ENCODE data around the gene XRCC4.
A peak's percentile ranks its signal among the peaks of the same experiment; 100 is the strongest.

The XRCC4 gene

GRCh38 chr5:83377131-83377865 lies 300.0 kb downstream of the XRCC4 start:
- WGBS, 2 donors (ENCODE audit: extremely low coverage in 2 of 2, insufficient read length in 2 of 2, insufficient replicate concordance in 1 of 2), result no CpG with 5 or more reads among the region's 3 CpGs
- Histone ChIP-seq H3K27me3 (ENCODE audit: control insufficient read depth in 3 of 3, insufficient read depth in 3 of 3, low read depth in 1 of 3, low read length in 3 of 3) (no peaks in the 10 kb centered on the region), H4K91ac (ENCODE audit: low read depth, low read length, poor library complexity) (no peak overlapping the region), H3K9me3 (replicated peaks in 1 of 2; ENCODE audit: control insufficient read depth in 2 of 2, insufficient read depth in 1 of 2, low read depth in 1 of 2, low read length in 2 of 2) (no peaks in the 10 kb centered on the region), H2AFZ (ENCODE audit: low read length) (no peak overlapping the region), H3K23ac (ENCODE audit: low read depth, low read length, poor library complexity) (no peak overlapping the region), H3K14ac (ENCODE audit: low read length) (no peak overlapping the region), H3K36me3 (replicated peaks in 1 of 2; ENCODE audit: control insufficient read depth in 2 of 2, insufficient read depth in 2 of 2, low read length in 2 of 2) (no peaks in the 10 kb centered on the region), H2BK5ac (ENCODE audit: low read length) (no peak overlapping the region), H2BK15ac (ENCODE audit: low read length) (no peak overlapping the region), H2AK5ac (ENCODE audit: low read depth, low read length) (no peak overlapping the region), H4K8ac (ENCODE audit: low read depth, low read length) (no peak overlapping the region), H3K9ac (ENCODE audit: low read depth, low read length, poor library complexity) (no peak overlapping the region), H2BK12ac (ENCODE audit: low read length) (no peak overlapping the region), H2BK120ac (ENCODE audit: low read depth, low read length) (no peak overlapping the region), H3K4me2 (ENCODE audit: insufficient read depth, low read length, poor library complexity, severe bottlenecking) (no peak overlapping the region), H3K4me3 (ENCODE audit: low read length in 2 of 2) (no peak overlapping the region), H3K4me1 (ENCODE audit: control insufficient read depth in 2 of 2, insufficient read depth in 1 of 2, low read depth in 1 of 2, low read length in 2 of 2) (peaks cover under 1 to 4% of the 10 kb centered on the region in 2 donors), H3K27ac (replicated peaks; ENCODE audit: low read length) (no peak overlapping the region), H3K18ac (ENCODE audit: low read length) (no peak overlapping the region), H3K79me1 (ENCODE audit: low read depth, low read length) (no peaks in the 10 kb centered on the region), H3K4ac (ENCODE audit: low read length) (no peak overlapping the region)
- DNase-seq (ENCODE audit: low spot score), result no peak

- Histone ChIP-seq H4K91ac (ENCODE audit: low read depth, low read length, poor library complexity) (no peak overlapping the region), H3K36me3 (replicated peaks in 1 of 2; ENCODE audit: control insufficient read depth in 2 of 2, insufficient read depth in 2 of 2, low read length in 2 of 2) (no peaks in the 10 kb centered on the region), H3K27me3 (ENCODE audit: control insufficient read depth in 3 of 3, insufficient read depth in 3 of 3, low read depth in 1 of 3, low read length in 3 of 3) (no peaks in the 10 kb centered on the region), H2BK12ac (ENCODE audit: low read length) (no peak overlapping the region), H4K8ac (ENCODE audit: low read depth, low read length) (no peak overlapping the region), H2AK5ac (ENCODE audit: low read depth, low read length) (no peak overlapping the region), H3K4me3 (ENCODE audit: low read length in 2 of 2) (no peak overlapping the region), H3K23ac (ENCODE audit: low read depth, low read length, poor library complexity) (no peak overlapping the region), H3K79me1 (ENCODE audit: low read depth, low read length) (no peaks in the 10 kb centered on the region), H3K18ac (ENCODE audit: low read length) (no peak overlapping the region), H3K9me3 (replicated peaks in 1 of 2; ENCODE audit: control insufficient read depth in 2 of 2, insufficient read depth in 1 of 2, low read depth in 1 of 2, low read length in 2 of 2) (no peaks in the 10 kb centered on the region), H3K9ac (ENCODE audit: low read depth, low read length, poor library complexity) (no peak overlapping the region), H3K4me1 (ENCODE audit: control insufficient read depth in 2 of 2, insufficient read depth in 1 of 2, low read depth in 1 of 2, low read length in 2 of 2) (no peaks in the 10 kb centered on the region), H2BK120ac (ENCODE audit: low read depth, low read length) (no peak overlapping the region), H3K14ac (ENCODE audit: low read length) (no peak overlapping the region), H2BK15ac (ENCODE audit: low read length) (no peak overlapping the region), H2AFZ (ENCODE audit: low read length) (no peak overlapping the region), H3K27ac (replicated peaks; ENCODE audit: low read length) (no peak overlapping the region), H3K4ac (ENCODE audit: low read length) (no peak overlapping the region), H3K4me2 (ENCODE audit: insufficient read depth, low read length, poor library complexity, severe bottlenecking) (no peak overlapping the region), H2BK5ac (ENCODE audit: low read length) (no peak overlapping the region)
- no peak for DNase-seq (ENCODE audit: low spot score)
- WGBS, 2 donors (ENCODE audit: extremely low coverage in 2 of 2, insufficient read length in 2 of 2, insufficient replicate concordance in 1 of 2), result no CpG with 5 or more reads among the region's 7 CpGs
Observed at GRCh38 chr5:83378624-83379289, 301.4 kb downstream of the XRCC4 start.

- Histone ChIP-seq H3K4ac (ENCODE audit: low read length) (no peak overlapping the region), H3K9ac (ENCODE audit: low read depth, low read length, poor library complexity) (no peak overlapping the region)
- WGBS, 2 donors (ENCODE audit: extremely low coverage in 2 of 2, insufficient read length in 2 of 2, insufficient replicate concordance in 1 of 2), result no CpG with 5 or more reads among the region's 4 CpGs
Observed at GRCh38 chr5:83385812-83386211, 308.5 kb downstream of the XRCC4 start.

GRCh38 chr5:83387041-83387440 lies 309.7 kb downstream of the XRCC4 start:
- H4K8ac ChIP-seq (ENCODE audit: low read depth, low read length), result no peak overlapping the region
- no peak overlapping the region for H3K23ac ChIP-seq (ENCODE audit: low read depth, low read length, poor library complexity)
- no peaks in the 10 kb centered on the region for H3K9me3 ChIP-seq (replicated peaks in 1 of 2; ENCODE audit: control insufficient read depth in 2 of 2, insufficient read depth in 1 of 2, low read depth in 1 of 2, low read length in 2 of 2)
- H3K4me2 ChIP-seq (ENCODE audit: insufficient read depth, low read length, poor library complexity, severe bottlenecking), result no peak overlapping the region
- H3K36me3 ChIP-seq (replicated peaks in 1 of 2; ENCODE audit: control insufficient read depth in 2 of 2, insufficient read depth in 2 of 2, low read length in 2 of 2), result no peaks in the 10 kb centered on the region
- no peak overlapping the region for H3K4ac ChIP-seq (ENCODE audit: low read length)
- H2AFZ ChIP-seq (ENCODE audit: low read length), result peak overlapping the region; percentile 38
- H3K9ac ChIP-seq (ENCODE audit: low read depth, low read length, poor library complexity), result no peak overlapping the region
- WGBS, 2 donors (ENCODE audit: extremely low coverage in 2 of 2, insufficient read length in 2 of 2, insufficient replicate concordance in 1 of 2), result no CpG with 5 or more reads among the region's 2 CpGs
- no peak overlapping the region for H3K18ac ChIP-seq (ENCODE audit: low read length)
- no peak overlapping the region for H2AK5ac ChIP-seq (ENCODE audit: low read depth, low read length)
- H2BK5ac ChIP-seq (ENCODE audit: low read length), result no peak overlapping the region
- no peaks in the 10 kb centered on the region for H3K27me3 ChIP-seq (ENCODE audit: control insufficient read depth in 3 of 3, insufficient read depth in 3 of 3, low read depth in 1 of 3, low read length in 3 of 3)
- H3K79me1 ChIP-seq (ENCODE audit: low read depth, low read length), result no peaks in the 10 kb centered on the region
- H3K4me3 ChIP-seq (ENCODE audit: low read length in 2 of 2), result no peak overlapping the region
- no peak overlapping the region for H2BK12ac ChIP-seq (ENCODE audit: low read length)
- no peak overlapping the region for H3K27ac ChIP-seq (replicated peaks; ENCODE audit: low read length)
- H2BK15ac ChIP-seq (ENCODE audit: low read length), result no peak overlapping the region
- H3K14ac ChIP-seq (ENCODE audit: low read length), result no peak overlapping the region
- H2BK120ac ChIP-seq (ENCODE audit: low read depth, low read length), result no peak overlapping the region
- no peak overlapping the region for H4K91ac ChIP-seq (ENCODE audit: low read depth, low read length, poor library complexity)
- H3K4me1 ChIP-seq (ENCODE audit: control insufficient read depth in 2 of 2, insufficient read depth in 1 of 2, low read depth in 1 of 2, low read length in 2 of 2), result no peaks in the 10 kb centered on the region
- no peak for DNase-seq (ENCODE audit: low spot score)

More at GRCh38 chr5:83385812-83386211, 308.5 kb downstream of the XRCC4 start:
- no peaks in the 10 kb centered on the region for H3K4me1 ChIP-seq (ENCODE audit: control insufficient read depth in 2 of 2, insufficient read depth in 1 of 2, low read depth in 1 of 2, low read length in 2 of 2)
- H2BK120ac ChIP-seq (ENCODE audit: low read depth, low read length), result no peak overlapping the region
- H3K36me3 ChIP-seq (replicated peaks in 1 of 2; ENCODE audit: control insufficient read depth in 2 of 2, insufficient read depth in 2 of 2, low read length in 2 of 2), result no peaks in the 10 kb centered on the region
- no peak overlapping the region for H3K27ac ChIP-seq (replicated peaks; ENCODE audit: low read length)
- no peak overlapping the region for H2BK5ac ChIP-seq (ENCODE audit: low read length)
- no peak overlapping the region for H2BK12ac ChIP-seq (ENCODE audit: low read length)
- H3K9me3 ChIP-seq (replicated peaks in 1 of 2; ENCODE audit: control insufficient read depth in 2 of 2, insufficient read depth in 1 of 2, low read depth in 1 of 2, low read length in 2 of 2), result no peaks in the 10 kb centered on the region
- no peak overlapping the region for H3K18ac ChIP-seq (ENCODE audit: low read length)
- H2AFZ ChIP-seq (ENCODE audit: low read length), result no peak overlapping the region
- H4K91ac ChIP-seq (ENCODE audit: low read depth, low read length, poor library complexity), result no peak overlapping the region
- H3K79me1 ChIP-seq (ENCODE audit: low read depth, low read length), result no peaks in the 10 kb centered on the region
- no peak overlapping the region for H3K4me2 ChIP-seq (ENCODE audit: insufficient read depth, low read length, poor library complexity, severe bottlenecking)
- H4K8ac ChIP-seq (ENCODE audit: low read depth, low read length), result no peak overlapping the region
- no peaks in the 10 kb centered on the region for H3K27me3 ChIP-seq (ENCODE audit: control insufficient read depth in 3 of 3, insufficient read depth in 3 of 3, low read depth in 1 of 3, low read length in 3 of 3)
- no peak for DNase-seq (ENCODE audit: low spot score)
- no peak overlapping the region for H3K23ac ChIP-seq (ENCODE audit: low read depth, low read length, poor library complexity)
- H2BK15ac ChIP-seq (ENCODE audit: low read length), result no peak overlapping the region
- H3K4me3 ChIP-seq (ENCODE audit: low read length in 2 of 2), result no peak overlapping the region
- H2AK5ac ChIP-seq (ENCODE audit: low read depth, low read length), result no peak overlapping the region
- no peak overlapping the region for H3K14ac ChIP-seq (ENCODE audit: low read length)
